GM23338 (cell line): ENCODE results near the gene STK38L. TPM values are rescaled to one million over a fixed set of nuclear protein-coding genes. Genes with fewer than 3 reads are reported as not detected.

ENCODE experiments used
- ATAC-seq: fragments of 200-7000 bp; cut with Tn5 transposase; 3 replicates; pipeline ENCODE4 v1.9.1; 2020
- DNase-seq: peaks from one replicate; pipeline ENCODE4 v3.0.0-alpha.2; 2015; ENCODE audit warnings: low spot score
- H2AFZ ChIP-seq: fragments of 200-600 bp; sonication (generic); 2 replicates; pipeline ENCODE4 v1.8.0; 2016; ENCODE audit warnings: antibody characterized with exemption, mild to moderate bottlenecking, moderate library complexity
- H3F3A ChIP-seq: fragments of 200-600 bp; sonication (generic); replicated peaks from 2 replicates; pipeline ENCODE4 v1.8.0; 2017; ENCODE audit warnings: antibody characterized with exemption, mixed run types, low read depth
- H3K27ac ChIP-seq: fragments of 200-600 bp; sonication (generic); 2 replicates; pipeline ENCODE4 v1.6.1; 2016; ENCODE audit warnings: low read depth
- H3K27me3 ChIP-seq: fragments of 200-600 bp; sonication (generic); 2 replicates; pipeline ENCODE4 v1.8.0; 2016; ENCODE audit warnings: mild to moderate bottlenecking, mixed run types, moderate library complexity; ENCODE audit not compliant: insufficient read depth
- H3K36me3 ChIP-seq: fragments of 200-600 bp; sonication (generic); 2 replicates; pipeline ENCODE4 v1.8.0; 2016; ENCODE audit warnings: mild to moderate bottlenecking; ENCODE audit not compliant: insufficient read depth
- H3K4me1 ChIP-seq: fragments of 200-600 bp; sonication (generic); 2 replicates; pipeline ENCODE4 v1.8.0; 2016; ENCODE audit warnings: mild to moderate bottlenecking, moderate library complexity; ENCODE audit not compliant: insufficient read depth
- H3K4me2 ChIP-seq: fragments of 200-600 bp; sonication (generic); 2 replicates; pipeline ENCODE4 v1.7.1; 2017; ENCODE audit warnings: mixed run types
- H3K4me3 ChIP-seq: fragments of 200-600 bp; sonication (generic); 2 replicates; pipeline ENCODE4 v1.6.1; 2016; ENCODE audit warnings: mixed run types
- H3K79me2 ChIP-seq: fragments of 200-600 bp; sonication (generic); replicated peaks from 2 replicates; pipeline ENCODE4 v1.8.0; 2017; ENCODE audit warnings: mild to moderate bottlenecking; ENCODE audit not compliant: insufficient read depth
- H3K9me2 ChIP-seq: fragments of 200-600 bp; sonication (generic); 2 replicates; pipeline ENCODE4 v1.8.0; 2017; ENCODE audit not compliant: insufficient read depth
- H4K20me1 ChIP-seq: fragments of 200-600 bp; sonication (generic); replicated peaks from 2 replicates; pipeline ENCODE4 v1.8.0; 2017; ENCODE audit warnings: mild to moderate bottlenecking; ENCODE audit not compliant: insufficient read depth
- H3K27ac Mint-ChIP-seq: 2 replicates; pipeline ENCODE4 v1.8.0; 2020; ENCODE audit warnings: inconsistent platforms, mild to moderate bottlenecking, moderate library complexity, mixed read lengths
- H3K27me3 Mint-ChIP-seq: 3 replicates; pipeline ENCODE4 v1.8.0; 2022; ENCODE audit warnings: low read depth, mild to moderate bottlenecking, moderate library complexity, mixed read lengths, inconsistent platforms; ENCODE audit not compliant: insufficient read depth, poor library complexity
- H3K36me3 Mint-ChIP-seq: 3 replicates; pipeline ENCODE4 v1.8.0; 2021; ENCODE audit warnings: low read depth, mild to moderate bottlenecking, inconsistent platforms, moderate library complexity, mixed read lengths
- H3K4me1 Mint-ChIP-seq: 3 replicates; pipeline ENCODE4 v1.8.0; 2020; ENCODE audit warnings: mild to moderate bottlenecking, inconsistent platforms, mixed read lengths
- H3K4me3 Mint-ChIP-seq: 3 replicates; pipeline ENCODE4 v1.8.0; 2021; ENCODE audit warnings: moderate library complexity, mild to moderate bottlenecking, inconsistent platforms, mixed read lengths
- H3K9me3 Mint-ChIP-seq: 3 replicates; pipeline ENCODE4 v1.8.0; 2020; ENCODE audit warnings: moderate library complexity, mild to moderate bottlenecking, inconsistent platforms, mixed read lengths
- CREB1 ChIP-seq: fragments of 250-450 bp; sonication (Bioruptor Pico); IDR thresholded peaks from 2 replicates; pipeline ENCODE4 v1.5.0; 2020; ENCODE audit warnings: low read depth, mild to moderate bottlenecking, moderate library complexity
- CTCF ChIP-seq, 2 experiments: fragments of 200-600 bp in 1 of 2; sonication (generic) in 1 of 2; conservative IDR thresholded peaks; 2 replicates each; pipeline versions ENCODE4 v1.5.1 to v1.6.1; 2016 to 2017; ENCODE audit warnings: antibody characterized with exemption in 2 of 2, low read depth in 2 of 2, mild to moderate bottlenecking in 2 of 2, moderate library complexity in 1 of 2
- EZH2phosphoT487 ChIP-seq: fragments of 200-600 bp; sonication (generic); IDR thresholded peaks from one replicate; pipeline ENCODE4 v1.8.1; 2018; ENCODE audit warnings: antibody characterized with exemption; ENCODE audit not compliant: unreplicated experiment
- JUNB ChIP-seq: IDR thresholded peaks from one replicate; pipeline ENCODE4 v1.6.1; 2016; ENCODE audit warnings: antibody characterized with exemption; ENCODE audit not compliant: unreplicated experiment
- NANOG ChIP-seq: IDR thresholded peaks from 2 replicates; pipeline ENCODE4 v1.6.1; 2016; ENCODE audit warnings: antibody characterized with exemption, borderline replicate concordance
- polyA plus RNA-seq: library from polyadenylated mRNA; unstranded; fragments of >200 nt; fragmentation: Nextera tagmentation; extraction: Ambion mirVana; gene quantifications from 2 replicates; pipeline ENCODE4 v1.2.1, GENCODE V29; 2016
- total RNA-seq: library from RNA; depleted of rRNA; stranded (reverse); fragments of >200 nt; shearing (Covaris generic); gene quantifications from 2 replicates; pipeline ENCODE4 v1.2.3, GENCODE V29; 2014
- TF ChIP-seq, protein P1 (sequence below): fragments of 250-450 bp; sonication (Bioruptor Pico); IDR thresholded peaks from 2 replicates; pipeline ENCODE4 v1.5.0; 2020; ENCODE audit warnings: mild to moderate bottlenecking, moderate library complexity

STK38L gene
- total and polyA plus RNA-seq, 2 experiments from 2014 or later = 28.9 to 56.5 TPM

- TF ChIP-seq, protein P1, sequence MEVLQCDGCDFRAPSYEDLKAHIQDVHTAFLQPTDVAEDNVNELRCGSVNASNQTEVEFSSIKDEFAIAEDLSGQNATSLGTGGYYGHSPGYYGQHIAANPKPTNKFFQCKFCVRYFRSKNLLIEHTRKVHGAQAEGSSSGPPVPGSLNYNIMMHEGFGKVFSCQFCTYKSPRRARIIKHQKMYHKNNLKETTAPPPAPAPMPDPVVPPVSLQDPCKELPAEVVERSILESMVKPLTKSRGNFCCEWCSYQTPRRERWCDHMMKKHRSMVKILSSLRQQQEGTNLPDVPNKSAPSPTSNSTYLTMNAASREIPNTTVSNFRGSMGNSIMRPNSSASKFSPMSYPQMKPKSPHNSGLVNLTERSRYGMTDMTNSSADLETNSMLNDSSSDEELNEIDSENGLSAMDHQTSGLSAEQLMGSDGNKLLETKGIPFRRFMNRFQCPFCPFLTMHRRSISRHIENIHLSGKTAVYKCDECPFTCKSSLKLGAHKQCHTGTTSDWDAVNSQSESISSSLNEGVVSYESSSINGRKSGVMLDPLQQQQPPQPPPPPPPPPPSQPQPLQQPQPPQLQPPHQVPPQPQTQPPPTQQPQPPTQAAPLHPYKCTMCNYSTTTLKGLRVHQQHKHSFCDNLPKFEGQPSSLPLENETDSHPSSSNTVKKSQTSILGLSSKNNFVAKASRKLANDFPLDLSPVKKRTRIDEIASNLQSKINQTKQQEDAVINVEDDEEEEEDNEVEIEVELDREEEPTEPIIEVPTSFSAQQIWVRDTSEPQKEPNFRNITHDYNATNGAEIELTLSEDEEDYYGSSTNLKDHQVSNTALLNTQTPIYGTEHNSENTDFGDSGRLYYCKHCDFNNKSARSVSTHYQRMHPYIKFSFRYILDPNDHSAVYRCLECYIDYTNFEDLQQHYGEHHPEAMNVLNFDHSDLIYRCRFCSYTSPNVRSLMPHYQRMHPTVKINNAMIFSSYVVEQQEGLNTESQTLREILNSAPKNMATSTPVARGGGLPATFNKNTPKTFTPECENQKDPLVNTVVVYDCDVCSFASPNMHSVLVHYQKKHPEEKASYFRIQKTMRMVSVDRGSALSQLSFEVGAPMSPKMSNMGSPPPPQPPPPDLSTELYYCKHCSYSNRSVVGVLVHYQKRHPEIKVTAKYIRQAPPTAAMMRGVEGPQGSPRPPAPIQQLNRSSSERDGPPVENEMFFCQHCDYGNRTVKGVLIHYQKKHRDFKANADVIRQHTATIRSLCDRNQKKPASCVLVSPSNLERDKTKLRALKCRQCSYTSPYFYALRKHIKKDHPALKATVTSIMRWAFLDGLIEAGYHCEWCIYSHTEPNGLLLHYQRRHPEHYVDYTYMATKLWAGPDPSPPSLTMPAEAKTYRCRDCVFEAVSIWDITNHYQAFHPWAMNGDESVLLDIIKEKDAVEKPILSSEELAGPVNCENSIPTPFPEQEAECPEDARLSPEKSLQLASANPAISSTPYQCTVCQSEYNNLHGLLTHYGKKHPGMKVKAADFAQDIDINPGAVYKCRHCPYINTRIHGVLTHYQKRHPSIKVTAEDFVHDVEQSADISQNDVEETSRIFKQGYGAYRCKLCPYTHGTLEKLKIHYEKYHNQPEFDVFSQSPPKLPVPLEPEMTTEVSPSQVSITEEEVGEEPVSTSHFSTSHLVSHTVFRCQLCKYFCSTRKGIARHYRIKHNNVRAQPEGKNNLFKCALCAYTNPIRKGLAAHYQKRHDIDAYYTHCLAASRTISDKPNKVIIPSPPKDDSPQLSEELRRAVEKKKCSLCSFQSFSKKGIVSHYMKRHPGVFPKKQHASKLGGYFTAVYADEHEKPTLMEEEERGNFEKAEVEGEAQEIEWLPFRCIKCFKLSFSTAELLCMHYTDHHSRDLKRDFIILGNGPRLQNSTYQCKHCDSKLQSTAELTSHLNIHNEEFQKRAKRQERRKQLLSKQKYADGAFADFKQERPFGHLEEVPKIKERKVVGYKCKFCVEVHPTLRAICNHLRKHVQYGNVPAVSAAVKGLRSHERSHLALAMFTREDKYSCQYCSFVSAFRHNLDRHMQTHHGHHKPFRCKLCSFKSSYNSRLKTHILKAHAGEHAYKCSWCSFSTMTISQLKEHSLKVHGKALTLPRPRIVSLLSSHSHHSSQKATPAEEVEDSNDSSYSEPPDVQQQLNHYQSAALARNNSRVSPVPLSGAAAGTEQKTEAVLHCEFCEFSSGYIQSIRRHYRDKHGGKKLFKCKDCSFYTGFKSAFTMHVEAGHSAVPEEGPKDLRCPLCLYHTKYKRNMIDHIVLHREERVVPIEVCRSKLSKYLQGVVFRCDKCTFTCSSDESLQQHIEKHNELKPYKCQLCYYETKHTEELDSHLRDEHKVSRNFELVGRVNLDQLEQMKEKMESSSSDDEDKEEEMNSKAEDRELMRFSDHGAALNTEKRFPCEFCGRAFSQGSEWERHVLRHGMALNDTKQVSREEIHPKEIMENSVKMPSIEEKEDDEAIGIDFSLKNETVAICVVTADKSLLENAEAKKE (CRISPR knock-in tag) = no peak
- TF ChIP-seq CREB1 (CRISPR knock-in tag) = no peak
Measured at GRCh38 chr12:27304856-27305255, 60.8 kb downstream of the STK38L start (continued).

DNA sequence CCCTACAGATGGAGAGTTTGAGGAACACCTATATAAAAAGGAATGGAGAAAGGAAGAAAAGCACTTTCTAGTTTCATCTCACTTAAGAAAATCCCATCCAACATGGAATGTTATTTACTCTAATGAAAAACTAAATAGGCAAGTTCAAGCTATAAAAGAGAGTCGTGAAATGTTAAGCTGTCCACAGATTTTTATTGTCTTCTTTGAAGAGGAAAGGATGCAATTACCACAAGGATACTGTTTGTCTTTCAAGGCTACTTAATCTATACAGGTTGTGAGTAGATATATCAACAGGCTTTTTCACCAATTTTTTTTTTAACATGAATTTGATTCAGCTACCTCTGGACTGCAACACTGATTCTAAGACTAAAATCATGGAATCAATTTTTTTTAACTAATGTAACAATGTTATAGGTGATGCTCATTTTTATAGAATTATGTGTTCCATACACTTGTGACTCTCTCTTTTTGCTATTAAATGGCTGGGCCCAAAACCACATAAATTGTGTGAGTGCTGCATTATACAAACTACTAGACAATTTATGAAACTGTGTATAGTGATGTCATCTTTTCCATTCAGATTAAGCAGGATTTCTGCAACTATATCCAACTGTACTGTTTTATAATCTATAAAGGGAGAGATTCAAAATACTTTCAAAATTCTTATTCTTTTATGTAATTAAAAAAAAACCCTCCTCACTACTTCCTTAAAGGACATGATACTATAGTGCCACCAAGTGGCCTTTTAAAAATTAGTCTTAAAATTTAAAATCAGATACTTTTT lies 61.8 kb downstream of the STK38L start:
- Mint-ChIP-seq H3K27ac (no peak overlapping the region), H3K9me3 (no peaks in the 10 kb centered on the region), H3K4me3 (no peak overlapping the region), H3K4me1 (no peaks in the 10 kb centered on the region), H3K36me3 (peaks cover 10% of the 10 kb centered on the region), H3K27me3 (peaks cover 2% of the 10 kb centered on the region)
- H3K4me2 ChIP-seq = no peak overlapping the region
- H3K4me3 ChIP-seq = no peak overlapping the region
- no peaks in the 10 kb centered on the region for H3F3A ChIP-seq
- peaks cover 14% of the 10 kb centered on the region for H3K36me3 ChIP-seq
- no peaks in the 10 kb centered on the region; the same call in 1 of the 2 replicates for H4K20me1 ChIP-seq
- no peaks in the 10 kb centered on the region for H3K79me2 ChIP-seq
- TF ChIP-seq EZH2phosphoT487 = no peak
- peak in 1 of 2 experiments; percentile 75; a peak in 3 of 4 replicates for TF ChIP-seq CTCF (conservative IDR thresholded peaks at IDR 0.05; ENCODE audit: low read depth in 2 of 2)
- TF ChIP-seq CREB1 (CRISPR knock-in tag) = no peak
- TF ChIP-seq NANOG = no peak
- TF ChIP-seq JUNB = no peak
- H3K4me1 ChIP-seq = no peaks in the 10 kb centered on the region
- peak; percentile 63 for DNase-seq
- no peaks in the 10 kb centered on the region for H3K27me3 ChIP-seq
- no peak overlapping the region for H2AFZ ChIP-seq
- no peak overlapping the region for H3K27ac ChIP-seq
- ATAC-seq = no peak
- no peaks in the 10 kb centered on the region for H3K9me2 ChIP-seq
